ENCODE results near the gene GLI1. TPM values are rescaled to one million over a fixed set of nuclear protein-coding genes. Genes with fewer than 3 reads are reported as not detected.

Gene GLI1
- total RNA-seq, result 0.30 and 0.74 TPM in 2 replicates

GRCh38 chr12:57459750-57460467 is at the start of gene GLI1:
GLI1 (plus strand) TSS chr12:57459785; CDS start chr12:57463692, 3,907 bp downstream.

DNA sequence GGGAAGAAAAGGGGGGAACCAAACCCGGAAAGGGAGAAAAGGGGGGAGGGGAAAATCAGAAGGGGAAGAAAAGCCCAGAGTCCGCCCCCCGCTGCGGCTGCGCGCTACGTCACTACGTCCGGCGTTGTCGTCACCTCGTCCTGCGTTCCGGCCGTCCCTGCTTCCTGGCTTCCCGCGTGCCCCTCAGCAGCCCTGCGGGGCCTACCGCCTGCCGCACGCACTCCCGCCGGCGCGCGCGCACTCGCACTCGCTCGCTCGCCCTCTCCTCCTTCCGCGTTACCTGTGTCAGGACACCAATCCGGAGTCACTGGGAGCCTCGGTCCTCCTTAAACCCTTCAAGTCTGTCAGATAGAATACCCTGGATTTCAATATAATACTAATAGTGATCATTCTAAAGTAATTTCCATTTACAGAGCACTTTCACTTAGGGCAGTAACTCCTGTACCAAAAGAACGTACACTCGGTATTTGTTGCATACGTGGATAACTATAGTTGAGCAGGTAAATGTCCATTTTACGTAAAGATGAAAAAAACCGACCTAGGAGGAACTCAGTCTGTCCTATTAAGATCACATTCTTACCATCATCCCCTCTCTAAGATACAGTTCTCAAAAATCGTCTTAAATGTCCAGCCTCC is 28.5 kb upstream of the GLI1 start, which contains the start of gene R3HDM2:
Gene R3HDM2 (minus strand): TSS at position 113 of the 636 bp plus-strand sequence. CDS start 120,615 bp downstream, outside the sequence.

DNA sequence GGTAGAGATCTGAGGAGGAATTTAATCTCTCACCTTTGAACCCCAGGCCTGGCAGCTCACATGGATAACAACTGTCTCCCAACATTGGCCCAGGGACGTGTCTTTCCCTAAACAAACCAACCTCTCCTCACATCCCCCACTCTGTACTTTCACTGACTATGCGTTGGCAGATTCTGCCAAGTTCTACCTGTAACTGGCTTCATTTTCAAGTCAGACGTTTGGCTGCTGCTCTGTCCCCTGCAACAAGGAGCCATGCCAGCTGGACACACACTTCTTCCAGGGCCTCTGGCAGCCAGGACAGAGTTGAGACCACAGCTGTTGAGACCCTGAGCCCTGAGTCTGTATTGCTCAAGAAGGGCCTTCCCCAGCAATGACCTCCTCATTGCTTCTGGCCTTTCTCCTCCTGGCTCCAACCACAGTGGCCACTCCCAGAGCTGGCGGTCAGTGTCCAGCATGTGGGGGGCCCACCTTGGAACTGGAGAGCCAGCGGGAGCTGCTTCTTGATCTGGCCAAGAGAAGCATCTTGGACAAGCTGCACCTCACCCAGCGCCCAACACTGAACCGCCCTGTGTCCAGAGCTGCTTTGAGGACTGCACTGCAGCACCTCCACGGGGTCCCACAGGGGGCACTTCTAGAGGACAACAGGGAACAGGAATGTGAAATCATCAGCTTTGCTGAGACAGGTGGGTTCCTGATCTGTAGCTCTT is 24.9 kb upstream of the GLI1 start, which contains the start of gene INHBC:
Gene INHBC (plus strand): TSS at position 268 of the 707 bp plus-strand sequence. CDS start 103 bp downstream, at position 371.

GRCh38 chr12:57454566-57455373 is 4.8 kb upstream of the GLI1 start, which contains the start of gene INHBE:
INHBE (plus strand) TSS chr12:57455307; CDS start chr12:57455537, 230 bp downstream.

GRCh38 chr12:57479376-57480115 is 20.0 kb downstream of the GLI1 start, which contains the start of gene ARHGAP9:
ARHGAP9 (minus strand) TSS chr12:57479866; CDS start chr12:57479406, 460 bp downstream.

GRCh38 chr12:57487597-57488401 is 28.2 kb downstream of the GLI1 start, which contains the start of gene MARS1:
MARS1 (plus strand) TSS chr12:57488068; CDS start chr12:57488091, 23 bp downstream.

GRCh38 chr12:57520053-57520818 is 60.7 kb downstream of the GLI1 start, which contains the start of gene DDIT3:
DDIT3 (minus strand) TSS chr12:57520514; CDS start chr12:57517406, 3,108 bp downstream.

Other genes starting within 250 kb of the GLI1 start
- gene NXPH4, start 243.0 kb upstream of the GLI1 start, total RNA-seq, result 12.5 and 13.9 TPM in 2 replicates
- 287 and 328 TPM in 2 replicates for gene SHMT2, start 230.1 kb upstream of the GLI1 start, total RNA-seq
- gene STAC3, start 208.6 kb upstream of the GLI1 start, total RNA-seq, result not detected in 2 replicates
- gene R3HDM2, start 28.7 kb upstream of the GLI1 start, total RNA-seq, result 14.0 and 23.2 TPM in 2 replicates
- not detected in 2 replicates for gene INHBC, start 25.0 kb upstream of the GLI1 start, total RNA-seq
- 2.3 and 7.4 TPM in 2 replicates for gene INHBE, start 4.5 kb upstream of the GLI1 start, total RNA-seq
- 0.14 TPM in 1 of 2 replicates, not detected in the other for gene ARHGAP9, start 20.1 kb downstream of the GLI1 start, total RNA-seq
- gene MARS1, start 28.3 kb downstream of the GLI1 start, total RNA-seq, result 169 and 173 TPM in 2 replicates
- 26.5 and 96.8 TPM in 2 replicates for gene DDIT3, start 60.7 kb downstream of the GLI1 start, total RNA-seq
- 4.5 and 12.5 TPM in 2 replicates for gene MBD6, start 63.0 kb downstream of the GLI1 start, total RNA-seq
- 81.4 and 125 TPM in 2 replicates for gene DCTN2, start 87.4 kb downstream of the GLI1 start, total RNA-seq
- 0.59 and 1.6 TPM in 2 replicates for gene KIF5A, start 90.3 kb downstream of the GLI1 start, total RNA-seq
- 16.6 and 31.5 TPM in 2 replicates for gene PIP4K2C, start 131.4 kb downstream of the GLI1 start, total RNA-seq
- 20.5 and 22.9 TPM in 2 replicates for gene DTX3, start 145.0 kb downstream of the GLI1 start, total RNA-seq
- gene ARHGEF25, start 151.7 kb downstream of the GLI1 start, total RNA-seq, result 29.2 and 36.2 TPM in 2 replicates
- gene B4GALNT1, start 173.4 kb downstream of the GLI1 start, total RNA-seq, result 3.3 and 7.1 TPM in 2 replicates
- gene OS9, start 234.3 kb downstream of the GLI1 start, total RNA-seq, result 386 and 569 TPM in 2 replicates